GM21367 (cell line): ENCODE results near the gene SIX4.

Experiments
- ATAC-seq: cut with Tn5 transposase; IDR thresholded peaks from one replicate; pipeline ENCODE4 v1.9.1; 2021; ENCODE audit not compliant: unreplicated experiment

SIX4 gene

GRCh38 chr14:60722357-60723115 is 1.6 kb downstream of the SIX4 start:
- ATAC-seq, result no peak

GRCh38 chr14:60722107-60722356 is 2.1 kb downstream of the SIX4 start:
- no peak for ATAC-seq

GRCh38 chr14:60721326-60722106 is 2.6 kb downstream of the SIX4 start:
- no peak for ATAC-seq

- no peak for ATAC-seq
Observed at GRCh38 chr14:60720962-60721325, 3.2 kb downstream of the SIX4 start.

- no peak for ATAC-seq
Observed at GRCh38 chr14:60720391-60720790, 3.8 kb downstream of the SIX4 start.

- no peak for ATAC-seq
Observed at GRCh38 chr14:60713513-60713912, 10.6 kb downstream of the SIX4 start.

- ATAC-seq, result no peak
Observed at GRCh38 chr14:60710494-60710893, 13.7 kb downstream of the SIX4 start.

- ATAC-seq, result no peak
Observed at GRCh38 chr14:60707858-60708257, 16.3 kb downstream of the SIX4 start.

- ATAC-seq, result no peak
Observed at GRCh38 chr14:60705100-60705499, 19.1 kb downstream of the SIX4 start.

- ATAC-seq, result no peak
Observed at GRCh38 chr14:60700598-60700997, 23.6 kb downstream of the SIX4 start.

- no peak for ATAC-seq
Observed at GRCh38 chr14:60695327-60695726, 28.8 kb downstream of the SIX4 start.

GRCh38 chr14:60691383-60692113 is 32.6 kb downstream of the SIX4 start:
- no peak for ATAC-seq

GRCh38 chr14:60686865-60687264 is 37.3 kb downstream of the SIX4 start:
- no peak for ATAC-seq

- ATAC-seq, result no peak
Observed at GRCh38 chr14:60684203-60684602, 39.9 kb downstream of the SIX4 start.

GRCh38 chr14:60681271-60681670 is 42.9 kb downstream of the SIX4 start:
- ATAC-seq, result no peak

GRCh38 chr14:60680511-60680910 is 43.6 kb downstream of the SIX4 start:
- no peak for ATAC-seq

- no peak for ATAC-seq
Observed at GRCh38 chr14:60679566-60680258, 44.4 kb downstream of the SIX4 start.

GRCh38 chr14:60677701-60678100 is 46.5 kb downstream of the SIX4 start:
- ATAC-seq, result no peak

GRCh38 chr14:60670989-60671388 is 53.2 kb downstream of the SIX4 start:
- no peak for ATAC-seq

- no peak for ATAC-seq
Observed at GRCh38 chr14:60668431-60669112, 55.6 kb downstream of the SIX4 start.

- no peak for ATAC-seq
Observed at GRCh38 chr14:60665177-60665550, 59.0 kb downstream of the SIX4 start.
